K562 (cell line): ENCODE results near the gene MGRN1. TPM values are rescaled to one million over a fixed set of nuclear protein-coding genes. Genes with fewer than 3 reads are reported as not detected.

ENCODE experiments used
- ATAC-seq: fragments of 200-7000 bp; cut with Tn5 transposase; 3 replicates; pipeline ENCODE4 v1.9.1; 2020; ENCODE audit warnings: moderate library complexity
- BruUV-seq: library from RNA; stranded (reverse); fragments of 400-500 nt; replicated peaks from 2 replicates; lab custom pipeline; 2021; lab: Mats Ljungman, UMichigan
- CTCF ChIA-PET: fragments of 300-600 bp; formaldehyde crosslinking; extraction: SDS; loops from one replicate; lab custom pipeline; 2021; ENCODE audit warnings: low intra/inter-chr PET ratio; lab: Yijun Ruan, JAX
- POLR2A ChIA-PET: fragments of 300-600, 350-650 bp; sonication (Branson Sonifier 250); formaldehyde crosslinking; extraction: SDS; loops from one replicate; lab custom pipeline; 2021; ENCODE audit warnings: antibody characterized with exemption, inconsistent platforms; lab: Yijun Ruan, JAX
- DNase-seq, 4 experiments: peaks; one replicate each; pipeline versions ENCODE4 v3.0.0 to v3.0.0-alpha.2; 2011 to 2018; ENCODE audit warnings: low spot score in 3 of 4, mixed read lengths in 3 of 4; ENCODE audit errors: extremely low read depth in 1 of 4
- FAIRE-seq: peaks from 2 replicates; lab custom pipeline; 2011; peaks lifted over from hg19 to GRCh38; lab: Jason Lieb, UNC
- H2AFZ ChIP-seq: 2 replicates; pipeline ENCODE4 v1.6.0; 2011; ENCODE audit warnings: low read depth, low read length, control low read depth, inconsistent platforms
- H3K27ac ChIP-seq: fragments of 200-600 bp; 3 replicates; pipeline ENCODE4 v1.8.0; 2011; ENCODE audit warnings: low read depth, mild to moderate bottlenecking, control low read depth, inconsistent platforms, low read length, moderate library complexity, mixed read lengths; ENCODE audit errors: extremely low read depth
- H3K27me3 ChIP-seq, 2 experiments: fragments of 300-600 bp in 1 of 2; 2 replicates in 1 of 2; 3 replicates in 1 of 2; pipeline versions ENCODE4 v1.6.0 to v1.8.0; 2011; ENCODE audit warnings: inconsistent platforms in 2 of 2, low read length in 2 of 2, mild to moderate bottlenecking in 1 of 2, mixed read lengths in 1 of 2, moderate library complexity in 1 of 2; ENCODE audit not compliant: control insufficient read depth in 2 of 2, insufficient read depth in 2 of 2
- H3K36me3 ChIP-seq: fragments of 300-600 bp; 3 replicates; pipeline ENCODE4 v1.8.0; 2011; ENCODE audit warnings: mild to moderate bottlenecking, low read length, inconsistent platforms; ENCODE audit not compliant: control insufficient read depth, insufficient read depth
- H3K4me1 ChIP-seq, 2 experiments: fragments of 200-600 bp in 1 of 2; replicated peaks in 1 of 2; 2 replicates in 1 of 2; 3 replicates in 1 of 2; pipeline versions ENCODE4 v1.5.1 to v1.8.0; 2011; ENCODE audit warnings: inconsistent platforms in 2 of 2, low read length in 2 of 2, mild to moderate bottlenecking in 1 of 2, mixed read lengths in 1 of 2, moderate library complexity in 1 of 2; ENCODE audit not compliant: control insufficient read depth in 2 of 2, insufficient read depth in 2 of 2
- H3K4me2 ChIP-seq: 2 replicates; pipeline ENCODE4 v1.6.1; 2011; ENCODE audit warnings: low read length, control low read depth, inconsistent platforms, mixed read lengths; ENCODE audit not compliant: insufficient read depth
- H3K4me3 ChIP-seq: fragments of 200-600 bp; sonication (generic), shearing (Covaris generic); 2 replicates; pipeline ENCODE4 v1.5.1; 2016; ENCODE audit warnings: control low read depth, inconsistent platforms
- H3K79me2 ChIP-seq: fragments of 200-600 bp; 3 replicates; pipeline ENCODE4 v1.8.0; 2011; ENCODE audit warnings: low read length, inconsistent platforms; ENCODE audit not compliant: control insufficient read depth, insufficient read depth
- H3K9ac ChIP-seq, 2 experiments: 2 replicates each; pipeline versions ENCODE4 v1.6.0 to v1.6.1; 2011; ENCODE audit warnings: low read depth in 2 of 2, low read length in 2 of 2, control low read depth in 1 of 2, inconsistent platforms in 1 of 2, mild to moderate bottlenecking in 1 of 2, mixed read lengths in 1 of 2; ENCODE audit not compliant: insufficient read depth in 1 of 2
- H3K9me1 ChIP-seq: one replicate; pipeline ENCODE4 v1.6.0; 2011; ENCODE audit warnings: inconsistent platforms, mild to moderate bottlenecking, low read length, moderate library complexity; ENCODE audit not compliant: control insufficient read depth, insufficient read depth
- H3K9me3 ChIP-seq: replicated peaks from 2 replicates; pipeline ENCODE4 v1.5.1; 2011; ENCODE audit warnings: low read depth, low read length, inconsistent platforms; ENCODE audit not compliant: control insufficient read depth, insufficient read depth
- H4K20me1 ChIP-seq: replicated peaks from 2 replicates; pipeline ENCODE4 v1.6.1; 2011; ENCODE audit warnings: low read length, inconsistent platforms, mixed read lengths; ENCODE audit not compliant: control insufficient read depth, insufficient read depth
- POLR2AphosphoS2 ChIP-seq: IDR thresholded peaks from 2 replicates; pipeline ENCODE4 v1.6.1; 2012; ENCODE audit warnings: low read length, improper control_type of control experiment
- ZNF174 ChIP-seq: fragments of 250-450 bp; sonication (Bioruptor Pico); IDR thresholded peaks from 2 replicates; pipeline ENCODE4 v1.4.0; 2020; ENCODE audit warnings: mild to moderate bottlenecking
- ZNF354B ChIP-seq: fragments of 250-450 bp; sonication (Bioruptor Pico); IDR thresholded peaks from 2 replicates; pipeline ENCODE4 v1.4.0; 2020
- WGBS: fragments of 100-300 bp; shearing (Covaris generic); methylation state at CpG from one replicate; pipeline ENCODE4 v1.1.6; 2016; ENCODE audit warnings: low coverage, mixed read lengths; ENCODE audit not compliant: insufficient coverage; ENCODE audit errors: missing lambda C conversion rate; 5-methylcytosine and 5-hydroxymethylcytosine counted together
- in situ Hi-C: fragments of 300-500 bp; cut with MboI; formaldehyde crosslinking; loops from 4 replicates; pipeline ENCODE4 v1.15.0; 2018; ENCODE audit warnings: inconsistent platforms, mixed read lengths
- intact Hi-C: fragments of 100-400 bp; cut with micrococcal nuclease; formaldehyde crosslinking; loops from 2 replicates; pipeline ENCODE4 v1.14.2; 2022
- polyA plus RNA-seq, 8 experiments: library from polyadenylated mRNA; depleted of rRNA in 4 of 8; stranded (reverse) in 5 of 8; unstranded in 3 of 8; fragments of >200 nt; fragmentation: Nextera tagmentation in 2 of 8; fragmentation: Illumina TruSeq in 1 of 8; extraction: Ambion mirVana in 2 of 8; extraction: Trizol in 1 of 8; gene quantifications; 2 replicates each; pipeline versions ENCODE4 v1.2.1 to v1.2.3, GENCODE V29; 2011 to 2014; ENCODE audit warnings: inconsistent platforms in 1 of 8, missing spikeins in 1 of 8
- total RNA-seq, 7 experiments: library from RNA; depleted of rRNA in 6 of 7; stranded (reverse); fragments of >200 nt in 6 of 7; fragmentation: Illumina TruSeq in 2 of 7; extraction: Trizol in 2 of 7; gene quantifications; 2 replicates each; pipeline versions ENCODE4 v1.2.1 to v1.2.3, GENCODE V29; 2011 to 2021; ENCODE audit warnings: low replicate concordance in 1 of 7
- TF ChIP-seq, protein P1 (sequence below), 3 experiments: fragments of 200-800 bp in 1 of 3; sonication (Bioruptor generic) in 1 of 3; sonication (generic) in 1 of 3; formaldehyde crosslinking in 1 of 3; IDR thresholded peaks; 2 replicates each; pipeline versions ENCODE4 v1.6.1 to v1.8.0; 2016 to 2022; ENCODE audit warnings: mild to moderate bottlenecking in 2 of 3, missing compliant biosample characterization in 2 of 3, missing genetic modification characterization in 2 of 3, missing genetic modification reagents in 1 of 3

Gene MGRN1
- total and polyA plus RNA-seq, 9 of the 15 experiments (the other 6 are each of a cell fraction or from before 2014, with no cell fraction given): 0.15 to 37.9 (median 6.0) TPM

GRCh38 chr16:4597174-4597573, 27.5 kb upstream of the MGRN1 start:
- no peak overlapping the region for H3K4me2 ChIP-seq
- H3K36me3 ChIP-seq: no peaks in the 10 kb centered on the region
- H3K9me3 ChIP-seq: no peaks in the 10 kb centered on the region
- ATAC-seq (no peak), FAIRE-seq (no peak), DNase-seq (no peak)
- 0 out of 4 replicates have a peak overlapping the region, but pooled peaks of 1 of the 2 experiments have one; percentile 26 for H3K9ac ChIP-seq
- ChIA-PET CTCF (no interaction called here), POLR2A (interaction anchor here (0.6 to 1.8 kb wide), 4 partner anchors 9 to 110 kb away, joined by 3 to 12 read pairs (median 4); no protein-coding TSS in a partner anchor)
- BruUV-seq: no TSS peak
- intact Hi-C loops: no loop called here
- H3K79me2 ChIP-seq: no peaks in the 10 kb centered on the region
- 3% methylated on average over 9 of the region's 9 CpGs for WGBS
- H3K27ac ChIP-seq: no peak overlapping the region
- H3K9me1 ChIP-seq: no peaks in the 10 kb centered on the region
- in situ Hi-C loops: no loop called here
- H3K4me1 ChIP-seq: peaks cover 0 to 29% of the 10 kb centered on the region in 2 experiments; a peak in 2 of 5 replicates
- peaks cover 75 to 88% of the 10 kb centered on the region in 2 experiments for H3K27me3 ChIP-seq
- no peak for TF ChIP-seq ZNF174 (CRISPR knock-in tag)
- TF ChIP-seq, protein P1, sequence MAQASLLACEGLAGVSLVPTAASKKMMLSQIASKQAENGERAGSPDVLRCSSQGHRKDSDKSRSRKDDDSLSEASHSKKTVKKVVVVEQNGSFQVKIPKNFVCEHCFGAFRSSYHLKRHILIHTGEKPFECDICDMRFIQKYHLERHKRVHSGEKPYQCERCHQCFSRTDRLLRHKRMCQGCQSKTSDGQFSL (CRISPR knock-in tag; IDR thresholded peaks at IDR 0.05): no peak
- TF ChIP-seq, protein P1 (tag; IDR thresholded peaks at IDR 0.05): no peak
- TF ChIP-seq POLR2AphosphoS2: no peak
- no peak for TF ChIP-seq ZNF354B
- H2AFZ ChIP-seq: no peak overlapping the region
- H4K20me1 ChIP-seq: peaks cover 5% of the 10 kb centered on the region; the same call in 1 of the 2 replicates
- H3K4me3 ChIP-seq: no peak overlapping the region
